ENCODE measurements around the gene DCLK3.

The DCLK3 gene

DNA sequence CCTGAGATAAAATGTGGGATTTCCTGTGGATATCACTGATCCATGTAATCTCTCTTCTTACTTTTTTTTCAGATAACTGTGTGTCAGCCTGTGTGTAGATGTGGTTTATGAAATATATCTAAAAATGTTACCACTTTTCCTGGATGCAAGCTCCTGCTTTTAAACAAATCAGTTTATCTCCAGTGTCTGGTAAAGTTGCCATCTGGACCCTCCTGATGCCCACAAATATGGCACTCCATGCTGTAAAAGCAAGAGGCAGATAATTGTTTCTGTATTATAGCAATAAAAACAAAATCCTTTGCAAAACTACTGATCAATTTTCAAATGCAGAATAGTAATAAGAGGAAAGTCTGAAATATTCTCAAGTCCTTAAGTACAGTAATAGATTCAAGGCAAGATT lies 7.6 kb upstream of the DCLK3 start:
- no peak overlapping the region for H3K4me3 ChIP-seq (ENCODE audit: low read depth, low read length)
- POLR2A ChIA-PET: no interaction called here
- CTCF ChIA-PET: no interaction called here
- no peak for DNase-seq (ENCODE audit: low read depth, low spot score)
- TF ChIP-seq, protein P1, sequence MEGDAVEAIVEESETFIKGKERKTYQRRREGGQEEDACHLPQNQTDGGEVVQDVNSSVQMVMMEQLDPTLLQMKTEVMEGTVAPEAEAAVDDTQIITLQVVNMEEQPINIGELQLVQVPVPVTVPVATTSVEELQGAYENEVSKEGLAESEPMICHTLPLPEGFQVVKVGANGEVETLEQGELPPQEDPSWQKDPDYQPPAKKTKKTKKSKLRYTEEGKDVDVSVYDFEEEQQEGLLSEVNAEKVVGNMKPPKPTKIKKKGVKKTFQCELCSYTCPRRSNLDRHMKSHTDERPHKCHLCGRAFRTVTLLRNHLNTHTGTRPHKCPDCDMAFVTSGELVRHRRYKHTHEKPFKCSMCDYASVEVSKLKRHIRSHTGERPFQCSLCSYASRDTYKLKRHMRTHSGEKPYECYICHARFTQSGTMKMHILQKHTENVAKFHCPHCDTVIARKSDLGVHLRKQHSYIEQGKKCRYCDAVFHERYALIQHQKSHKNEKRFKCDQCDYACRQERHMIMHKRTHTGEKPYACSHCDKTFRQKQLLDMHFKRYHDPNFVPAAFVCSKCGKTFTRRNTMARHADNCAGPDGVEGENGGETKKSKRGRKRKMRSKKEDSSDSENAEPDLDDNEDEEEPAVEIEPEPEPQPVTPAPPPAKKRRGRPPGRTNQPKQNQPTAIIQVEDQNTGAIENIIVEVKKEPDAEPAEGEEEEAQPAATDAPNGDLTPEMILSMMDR (IDR thresholded peaks at IDR 0.05; ENCODE audit: insufficient read depth, low read length, missing control alignments): no peak

DNA sequence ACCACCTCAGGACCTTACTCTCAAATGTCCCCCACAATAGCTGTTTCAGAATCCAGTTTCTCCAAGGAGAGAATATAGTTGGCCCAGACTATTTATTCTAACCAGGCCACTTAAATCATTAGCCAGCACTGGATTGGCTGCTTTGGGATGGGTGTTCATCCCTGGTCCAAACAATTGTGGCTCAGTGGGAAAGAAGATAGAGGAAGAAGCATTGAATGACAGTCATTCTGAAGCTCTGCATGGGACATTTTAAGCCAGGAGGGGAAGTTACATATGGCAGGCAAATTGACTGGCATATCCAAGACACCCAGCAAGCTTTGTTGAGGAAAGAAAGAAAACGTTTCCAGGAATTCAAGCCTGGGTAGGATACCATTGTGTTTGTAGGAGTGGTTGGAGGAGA lies 5.6 kb upstream of the DCLK3 start:
- H3K4me3 ChIP-seq (ENCODE audit: low read depth, low read length): no peak overlapping the region
- ChIA-PET CTCF (no interaction called here), POLR2A (no interaction called here)
- TF ChIP-seq, protein P1 (IDR thresholded peaks at IDR 0.05; ENCODE audit: insufficient read depth, low read length, missing control alignments): no peak
- DNase-seq (ENCODE audit: low read depth, low spot score): no peak

DNA sequence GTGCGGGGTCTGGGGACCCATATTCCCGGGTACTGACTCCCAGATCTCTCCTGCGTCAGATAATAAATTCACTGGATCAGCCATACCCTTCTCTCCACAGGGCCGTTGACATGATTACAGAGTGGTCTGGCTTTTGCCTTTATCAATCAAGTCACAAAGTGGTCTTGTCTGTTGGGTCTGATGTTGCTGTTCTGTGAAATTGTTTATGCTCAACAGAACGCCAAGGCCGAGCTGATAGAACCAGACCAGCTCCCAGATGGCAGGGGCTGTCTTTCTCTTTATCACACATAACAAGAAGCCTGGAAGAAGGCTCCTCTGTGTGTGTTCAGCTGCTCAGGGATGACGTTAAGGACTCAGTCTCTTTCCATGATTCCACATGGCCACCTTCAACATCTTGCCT lies 751 bp upstream of the DCLK3 start:
- TF ChIP-seq, protein P1 (IDR thresholded peaks at IDR 0.05; ENCODE audit: insufficient read depth, low read length, missing control alignments): no peak
- no peak overlapping the region for H3K4me3 ChIP-seq (ENCODE audit: low read depth, low read length)
- POLR2A ChIA-PET: no interaction called here
- no peak for DNase-seq (ENCODE audit: low read depth, low spot score)
- CTCF ChIA-PET: no interaction called here

DNA sequence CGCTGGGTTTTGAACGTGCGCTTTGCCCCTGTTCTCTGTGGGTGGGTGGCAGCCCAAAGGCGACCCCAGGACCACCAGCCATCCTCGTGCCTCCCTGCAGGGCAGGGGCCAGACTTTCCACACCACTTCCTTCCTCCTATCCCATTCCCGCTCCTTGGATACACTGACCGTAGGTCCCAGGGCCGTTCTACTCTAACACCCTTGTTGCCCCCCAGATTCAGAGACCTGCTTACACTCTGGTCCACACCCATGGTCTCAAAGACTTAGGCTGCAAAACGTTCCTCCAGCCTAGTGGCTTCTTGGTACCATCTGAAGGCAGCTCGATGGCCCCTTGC lies 318 bp upstream of the DCLK3 start:
- POLR2A ChIA-PET: no interaction called here
- no peak for DNase-seq (ENCODE audit: low read depth, low spot score)
- CTCF ChIA-PET: no interaction called here
- TF ChIP-seq, protein P1 (IDR thresholded peaks at IDR 0.05; ENCODE audit: insufficient read depth, low read length, missing control alignments): no peak
- no peak overlapping the region for H3K4me3 ChIP-seq (ENCODE audit: low read depth, low read length)

DNA sequence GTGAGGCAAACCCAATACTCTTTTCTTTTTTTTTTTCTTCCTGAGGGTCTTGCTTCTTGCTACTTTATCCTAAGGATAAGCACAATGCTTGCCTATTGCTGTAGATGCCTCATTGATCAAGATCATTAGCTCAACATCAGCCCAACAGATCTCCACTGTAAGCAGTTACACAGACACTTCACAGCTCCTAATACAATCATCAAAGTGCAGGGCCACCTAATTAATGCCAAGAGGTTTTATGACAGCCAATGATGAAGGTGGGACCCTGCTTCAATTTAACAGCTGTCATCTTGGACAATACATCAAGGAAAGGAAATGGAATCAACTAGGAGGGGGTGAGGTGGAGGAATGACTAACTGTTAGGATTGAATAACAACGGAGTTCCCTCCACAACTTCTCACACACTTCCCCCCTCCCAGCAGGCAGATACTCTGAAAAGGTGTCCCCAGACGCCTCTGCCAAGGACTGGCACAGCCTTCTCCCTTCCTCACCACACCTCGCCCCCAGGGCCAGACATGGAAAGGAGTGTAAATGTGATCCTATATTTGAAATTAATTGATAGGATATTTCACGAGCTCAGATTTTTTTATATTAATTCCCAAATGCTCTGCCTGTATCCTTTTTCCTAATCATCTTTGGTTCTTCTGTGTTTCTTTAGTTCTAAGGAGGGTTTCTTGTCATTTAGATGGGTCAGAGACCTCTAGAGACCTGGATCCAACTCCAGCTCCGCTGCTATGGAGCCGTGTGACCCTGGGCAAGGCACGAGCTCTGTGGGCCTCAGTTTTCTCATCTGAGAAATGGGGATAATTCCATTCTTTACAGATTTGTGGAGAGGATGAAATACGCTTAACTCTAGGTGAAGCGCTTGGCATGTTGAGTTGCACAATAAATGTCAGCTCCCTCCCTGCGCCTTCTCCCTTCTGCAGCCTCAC lies 1.2 kb downstream of the DCLK3 start:
- H3K4me3 ChIP-seq (ENCODE audit: low read depth, low read length): no peak overlapping the region
- ChIA-PET CTCF (no interaction called here), POLR2A (no interaction called here)
- no peak for DNase-seq (ENCODE audit: low read depth, low spot score)
- TF ChIP-seq, protein P1 (IDR thresholded peaks at IDR 0.05; ENCODE audit: insufficient read depth, low read length, missing control alignments): no peak

DNA sequence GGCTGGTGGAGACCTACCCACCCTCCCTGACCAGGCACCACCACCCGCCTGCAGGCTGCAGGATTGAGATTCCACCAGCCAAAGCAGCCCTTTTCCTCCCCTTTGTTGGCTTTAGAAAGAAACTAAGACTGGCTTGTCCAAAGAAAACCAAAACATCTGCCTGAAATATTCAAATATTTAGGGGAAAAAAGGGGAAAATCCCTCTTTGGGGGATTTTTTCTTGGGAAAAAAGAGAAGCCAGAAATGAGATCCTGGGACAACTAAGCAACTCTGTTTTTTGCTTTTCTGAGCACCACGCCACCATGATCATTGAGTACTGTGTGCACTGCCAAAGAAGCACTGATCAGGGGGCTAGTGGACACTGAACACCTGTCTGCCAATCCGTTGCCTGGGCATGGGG lies 2.6 kb downstream of the DCLK3 start:
- POLR2A ChIA-PET: no interaction called here
- DNase-seq (ENCODE audit: low read depth, low spot score): no peak
- TF ChIP-seq, protein P1 (IDR thresholded peaks at IDR 0.05; ENCODE audit: insufficient read depth, low read length, missing control alignments): no peak
- CTCF ChIA-PET: no interaction called here
- no peak overlapping the region for H3K4me3 ChIP-seq (ENCODE audit: low read depth, low read length)
